Muscle of arm (tissue), 14 donors: Measurements from ENCODE around the gene FAM9C. TPM values are rescaled to one million over a fixed set of nuclear protein-coding genes. Genes with fewer than 3 reads are reported as not detected.
"Not testable (repeated sequence)": the region's sequence is repeated elsewhere in the genome, so short reads cannot be mapped to it uniquely, and the experiment has no call there.

ENCODE experiments used
- DNase-seq: peaks from one replicate; pipeline ENCODE4 v3.0.0-alpha.2; 2013
- long read RNA-seq, 11 donors: transcript quantifications; one replicate each; lab custom pipeline, GENCODE V29; 2026
- polyA plus RNA-seq, 12 donors: library from polyadenylated mRNA; unstranded; fragments of 120-200 nt; gene quantifications; one replicate each; pipeline ENCODE4 v1.2.1, GENCODE V29; 2013; ENCODE audit not compliant: insufficient read length in 12 of 12

The FAM9C gene
- polyA plus RNA-seq = under 1 TPM in 10 of 12 donors, not detected in 2; 0.17 to 0.84 (median 0.30) TPM
- long read RNA-seq, donor 1 = 0 reads
- long read RNA-seq, donor 2 = 0 reads
- long read RNA-seq, donor 3 = 0 reads
- long read RNA-seq, donor 4 = 0 reads
- long read RNA-seq, donor 5 = 0 reads
- long read RNA-seq, donor 6 = 0 reads
- long read RNA-seq, donor 7 = 0 reads
- long read RNA-seq, donor 8 = 0 reads
- long read RNA-seq, donor 9 = 0 reads
- long read RNA-seq, donor 10 = 0 reads
- long read RNA-seq, donor 11 = 0 reads

- no peak for DNase-seq
Measured at GRCh38 chrX:13044441-13044840, at the start of gene FAM9C. Gene FAM9C (minus strand): TSS chrX:13044620. CDS start chrX:13043789, 831 bp downstream.

- no peak for DNase-seq
Measured at GRCh38 chrX:13093529-13094140, 49.2 kb upstream of the FAM9C start.

- DNase-seq = no peak
Measured at GRCh38 chrX:13092455-13092941, 48.1 kb upstream of the FAM9C start.

- DNase-seq = no peak
Measured at GRCh38 chrX:13091111-13091765, 46.8 kb upstream of the FAM9C start.

DNA sequence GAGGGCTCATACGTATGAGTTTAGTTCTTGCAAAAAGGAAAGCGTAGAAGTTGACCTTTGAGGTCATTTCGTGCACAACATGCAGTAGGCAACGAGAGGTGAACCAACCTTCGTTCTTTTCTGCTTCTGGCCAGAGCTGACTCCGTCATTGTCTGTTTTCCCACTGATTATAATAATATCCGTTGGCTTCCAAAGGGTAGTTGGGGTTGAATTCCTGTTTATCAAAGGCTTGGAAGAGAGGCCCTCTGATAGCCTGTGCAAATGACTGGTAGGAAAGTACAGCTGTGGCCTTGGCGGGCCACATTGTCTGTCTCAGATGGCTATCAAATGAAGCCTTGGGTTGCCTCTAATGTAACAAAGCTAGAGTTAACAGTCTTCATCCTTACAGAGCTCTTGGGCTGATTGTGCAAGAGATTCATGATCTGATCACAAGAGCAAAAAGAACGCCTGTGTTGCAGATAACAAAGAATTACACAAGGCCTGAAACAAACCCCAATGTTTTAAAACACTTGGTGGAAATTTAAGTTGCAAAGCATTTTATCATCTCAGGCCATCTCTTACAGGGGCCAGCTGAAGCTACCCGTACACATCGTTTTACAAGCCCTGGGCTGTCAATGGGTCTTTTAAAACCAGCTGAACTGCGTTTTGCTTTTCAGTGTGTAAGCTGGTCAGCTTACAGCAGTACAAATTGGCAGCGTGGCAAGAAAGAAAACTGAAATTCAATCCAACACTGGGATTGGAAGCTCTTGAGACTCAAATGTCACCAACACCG is 46.1 kb upstream of the FAM9C start:
- no peak for DNase-seq

- DNase-seq = no peak
Measured at GRCh38 chrX:13090027-13090338, 45.6 kb upstream of the FAM9C start.

DNA sequence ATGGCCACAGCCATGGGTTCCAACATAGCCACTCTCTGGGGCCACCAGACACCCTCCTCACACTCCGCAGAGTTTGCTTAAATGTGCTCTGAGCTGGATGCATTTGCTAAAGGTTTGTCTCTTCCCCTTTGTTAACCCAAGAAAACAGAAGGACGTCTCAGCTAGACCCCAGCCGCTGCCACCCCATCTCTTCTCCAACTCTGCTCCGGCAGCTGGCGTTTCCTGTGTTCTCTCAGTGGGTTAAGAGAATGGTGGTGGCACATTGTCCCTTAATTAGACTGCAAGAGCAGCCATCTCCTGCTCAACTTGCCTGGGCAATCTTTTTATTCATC is 43.7 kb upstream of the FAM9C start:
- no peak for DNase-seq

GRCh38 chrX:13087322-13088155 is 43.1 kb upstream of the FAM9C start:
- DNase-seq = no peak

- DNase-seq = not testable (repeated sequence)
Measured at GRCh38 chrX:13086793-13087321, 42.4 kb upstream of the FAM9C start.

GRCh38 chrX:13086076-13086475 is 41.7 kb upstream of the FAM9C start:
- no peak for DNase-seq

GRCh38 chrX:13085526-13085925 is 41.1 kb upstream of the FAM9C start:
- no peak for DNase-seq

DNA sequence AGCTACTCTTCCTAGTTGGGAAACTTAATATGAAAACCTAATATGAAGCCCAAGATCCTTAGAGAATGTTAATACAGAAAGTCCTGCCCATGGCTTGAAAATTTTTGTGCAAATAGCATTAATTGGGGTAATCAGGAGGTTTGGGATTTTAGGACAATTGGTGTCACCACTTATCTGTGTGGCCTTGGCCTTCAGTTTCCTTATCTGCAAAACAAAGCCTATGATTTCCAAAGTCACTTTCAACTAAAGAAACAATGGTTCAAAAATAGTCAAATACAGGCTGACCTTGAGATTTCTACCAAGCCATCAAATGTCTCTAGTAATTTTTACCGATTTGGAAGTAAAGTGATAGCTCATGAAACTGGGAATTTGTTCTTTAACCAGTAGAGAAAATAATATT is 40.2 kb upstream of the FAM9C start:
- no peak for DNase-seq

- DNase-seq = not testable (repeated sequence)
Measured at GRCh38 chrX:13083755-13084326, 39.4 kb upstream of the FAM9C start.

DNA sequence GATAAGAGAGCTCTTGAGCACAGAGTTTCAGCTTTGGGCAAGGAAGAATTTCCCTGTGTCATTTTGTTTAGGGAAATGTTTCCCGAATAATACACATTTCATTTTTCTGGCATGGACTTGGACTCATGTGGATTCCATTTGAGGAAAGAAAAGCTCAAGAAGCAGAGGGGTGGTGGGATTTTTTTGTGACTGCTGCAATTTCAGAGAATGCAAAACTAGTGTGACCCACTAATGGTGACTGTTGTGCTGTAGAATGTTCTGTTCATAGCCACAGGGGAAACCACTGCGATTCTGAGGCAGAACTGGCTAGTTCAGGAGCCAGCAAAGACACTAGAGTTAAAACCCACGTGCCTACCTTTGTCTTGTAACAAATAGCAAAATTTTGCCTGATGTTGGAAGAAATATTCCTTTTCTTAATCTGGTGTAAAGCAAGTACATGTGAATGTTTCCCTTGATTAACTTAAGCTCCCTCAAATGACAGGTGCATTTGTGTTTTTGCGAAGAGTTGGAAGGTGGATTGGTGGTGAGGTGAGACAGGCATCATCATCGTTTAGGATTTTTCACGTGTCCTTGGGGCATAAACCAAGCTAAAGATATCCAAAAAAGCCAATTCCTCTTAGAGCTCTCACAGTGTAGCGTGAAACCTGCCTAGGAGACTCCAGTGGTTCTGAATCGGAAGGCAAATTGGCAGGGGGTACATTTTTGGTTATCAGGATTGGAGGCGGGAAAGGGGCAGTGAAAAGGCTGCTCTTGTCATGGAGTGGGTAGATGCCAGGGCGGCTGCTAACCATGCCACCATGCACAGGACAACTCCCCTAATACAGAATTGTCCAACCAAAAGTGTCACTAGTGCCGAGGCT is 38.0 kb upstream of the FAM9C start:
- DNase-seq = no peak

- DNase-seq = no peak
Measured at GRCh38 chrX:13081395-13082205, 37.2 kb upstream of the FAM9C start.

GRCh38 chrX:13080128-13080795 is 35.8 kb upstream of the FAM9C start:
- DNase-seq = no peak

DNA sequence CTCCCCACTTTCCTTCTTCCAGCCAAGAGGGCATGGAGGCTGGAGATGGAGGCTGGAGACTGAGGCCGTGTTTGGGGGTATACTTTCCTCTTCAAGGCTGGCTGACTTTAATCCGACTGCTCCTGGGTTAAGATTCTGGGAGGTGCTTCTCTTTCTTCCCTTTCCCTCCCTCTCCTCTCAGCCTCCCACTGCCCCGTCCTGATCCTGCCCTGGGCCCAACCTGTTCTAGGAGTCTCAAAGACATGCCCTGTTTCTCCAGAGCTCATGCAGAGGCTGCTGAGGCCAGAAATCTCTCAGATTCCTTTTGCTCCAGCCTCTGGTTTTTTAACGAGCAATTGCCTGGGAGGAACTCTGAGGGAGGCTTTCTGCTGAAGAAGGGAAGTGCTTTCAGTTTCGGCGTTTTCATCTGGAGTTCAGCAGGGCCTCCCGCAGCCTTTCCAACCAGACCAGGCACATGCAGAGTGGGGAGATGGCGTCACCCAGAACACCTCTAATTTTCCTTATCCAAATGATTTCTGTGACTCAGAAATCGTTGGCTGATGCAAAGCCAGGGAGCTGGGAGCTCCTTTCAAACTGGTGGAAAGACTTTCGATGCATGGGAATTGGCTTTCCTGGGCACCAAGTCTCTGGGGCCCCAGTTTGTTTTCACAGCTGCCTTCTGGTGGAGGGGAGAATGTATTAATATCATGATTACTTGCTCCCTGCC is 34.5 kb upstream of the FAM9C start:
- peak; percentile 53 for DNase-seq

- no peak for DNase-seq
Measured at GRCh38 chrX:13077168-13077567, 32.7 kb upstream of the FAM9C start.
